ENCODE data around the gene GFY. TPM values are rescaled to one million over a fixed set of nuclear protein-coding genes. Genes with fewer than 3 reads are reported as not detected.

Gene GFY
- total RNA-seq, 4 donors from 2014 or later, result not detected

- intact Hi-C loops (cut with DNase I), result no loop called here
- H3K4me1 ChIP-seq, result no peaks in the 10 kb centered on the region
- H3K27me3 ChIP-seq, result peaks cover 23% of the 10 kb centered on the region
- no peak for TF ChIP-seq CTCF (IDR thresholded peaks at IDR 0.05)
- no peak for TF ChIP-seq POLR2A (IDR thresholded peaks at IDR 0.05)
- no peak for DNase-seq
- 82% methylated on average over 10 of the region's 10 CpGs for WGBS, 2 donors
- no peak overlapping the region for H3K27ac ChIP-seq
- H3K4me3 ChIP-seq (replicated peaks in 1 of 3), result no peak overlapping the region
- no peaks in the 10 kb centered on the region for H3K9me3 ChIP-seq
- H3K36me3 ChIP-seq, result no peaks in the 10 kb centered on the region
Observed at GRCh38 chr19:49435670-49436069, 10.5 kb downstream of the GFY start.

GRCh38 chr19:49436381-49437017 is 11.3 kb downstream of the GFY start:
- TF ChIP-seq POLR2A (IDR thresholded peaks at IDR 0.05) (no peak), CTCF (IDR thresholded peaks at IDR 0.05) (no peak)
- H3K4me1 ChIP-seq, result no peaks in the 10 kb centered on the region
- no peaks in the 10 kb centered on the region for H3K36me3 ChIP-seq
- no peak overlapping the region for H3K4me3 ChIP-seq (replicated peaks in 1 of 3)
- intact Hi-C loops (cut with DNase I), result no loop called here
- H3K27me3 ChIP-seq, result peaks cover 19% of the 10 kb centered on the region
- WGBS, 2 donors, result 15 to 21% methylated on average over 24 to 34 of the region's 42 CpGs
- no peak overlapping the region for H3K27ac ChIP-seq
- no peak for DNase-seq
- no peaks in the 10 kb centered on the region for H3K9me3 ChIP-seq

GRCh38 chr19:49437231-49437630 is 12.0 kb downstream of the GFY start:
- peaks cover 0 to 2% of the 10 kb centered on the region in 2 donors for H3K4me1 ChIP-seq
- 16 to 31% methylated on average over 7 to 8 of the region's 8 CpGs for WGBS, 2 donors
- no peaks in the 10 kb centered on the region for H3K36me3 ChIP-seq
- TF ChIP-seq POLR2A (IDR thresholded peaks at IDR 0.05) (no peak), CTCF (IDR thresholded peaks at IDR 0.05) (no peak)
- H3K9me3 ChIP-seq, result no peaks in the 10 kb centered on the region
- H3K27ac ChIP-seq, result no peak overlapping the region
- intact Hi-C loops (cut with DNase I), result no loop called here
- no peak overlapping the region for H3K4me3 ChIP-seq (replicated peaks in 1 of 3)
- peaks cover 24% of the 10 kb centered on the region for H3K27me3 ChIP-seq
- DNase-seq, result no peak

GRCh38 chr19:49438261-49438660 is 13.1 kb downstream of the GFY start:
- intact Hi-C loops (cut with DNase I), result no loop called here
- H3K4me3 ChIP-seq (replicated peaks in 1 of 3), result no peak overlapping the region
- peaks cover 0 to 7% of the 10 kb centered on the region in 2 donors for H3K4me1 ChIP-seq
- no peak overlapping the region for H3K27ac ChIP-seq
- H3K27me3 ChIP-seq, result peaks cover 16% of the 10 kb centered on the region
- no peaks in the 10 kb centered on the region for H3K9me3 ChIP-seq
- no peak for TF ChIP-seq POLR2A (IDR thresholded peaks at IDR 0.05)
- TF ChIP-seq CTCF (IDR thresholded peaks at IDR 0.05), result no peak
- DNase-seq, result no peak
- no peaks in the 10 kb centered on the region for H3K36me3 ChIP-seq
- 18 to 39% methylated on average over 6 of the region's 6 CpGs for WGBS, 2 donors

- H3K4me1 ChIP-seq, result peaks cover 0 to 7% of the 10 kb centered on the region in 2 donors
- no peak overlapping the region for H3K4me3 ChIP-seq (replicated peaks in 1 of 3)
- TF ChIP-seq POLR2A (IDR thresholded peaks at IDR 0.05) (no peak), CTCF (IDR thresholded peaks at IDR 0.05) (no peak)
- H3K27ac ChIP-seq, result no peak overlapping the region
- WGBS, 2 donors, result 47 to 53% methylated on average over 6 of the region's 6 CpGs
- no peaks in the 10 kb centered on the region for H3K9me3 ChIP-seq
- no peaks in the 10 kb centered on the region for H3K36me3 ChIP-seq
- H3K27me3 ChIP-seq, result peaks cover 9% of the 10 kb centered on the region
- no peak for DNase-seq
- intact Hi-C loops (cut with DNase I), result no loop called here
Observed at GRCh38 chr19:49439836-49440235, 14.6 kb downstream of the GFY start.
